HFF-Myc (cell line): Measurements from ENCODE around the gene CFAP92.

Experiments
- DNase-seq: peaks from one replicate; pipeline ENCODE4 v3.0.0-alpha.2; 2011; ENCODE audit warnings: low read depth; ENCODE audit errors: extremely low read depth
- H3K4me3 ChIP-seq: replicated peaks from 2 replicates; pipeline ENCODE4 v1.5.1; 2011; ENCODE audit warnings: low read depth, mild to moderate bottlenecking, control low read depth, low read length
- TF ChIP-seq, protein P1 (sequence below): IDR thresholded peaks from 2 replicates; pipeline ENCODE4 v1.5.1; 2012; ENCODE audit warnings: mild to moderate bottlenecking, low read depth, low read length, control low read depth; ENCODE audit errors: missing control alignments

CFAP92 gene

DNA sequence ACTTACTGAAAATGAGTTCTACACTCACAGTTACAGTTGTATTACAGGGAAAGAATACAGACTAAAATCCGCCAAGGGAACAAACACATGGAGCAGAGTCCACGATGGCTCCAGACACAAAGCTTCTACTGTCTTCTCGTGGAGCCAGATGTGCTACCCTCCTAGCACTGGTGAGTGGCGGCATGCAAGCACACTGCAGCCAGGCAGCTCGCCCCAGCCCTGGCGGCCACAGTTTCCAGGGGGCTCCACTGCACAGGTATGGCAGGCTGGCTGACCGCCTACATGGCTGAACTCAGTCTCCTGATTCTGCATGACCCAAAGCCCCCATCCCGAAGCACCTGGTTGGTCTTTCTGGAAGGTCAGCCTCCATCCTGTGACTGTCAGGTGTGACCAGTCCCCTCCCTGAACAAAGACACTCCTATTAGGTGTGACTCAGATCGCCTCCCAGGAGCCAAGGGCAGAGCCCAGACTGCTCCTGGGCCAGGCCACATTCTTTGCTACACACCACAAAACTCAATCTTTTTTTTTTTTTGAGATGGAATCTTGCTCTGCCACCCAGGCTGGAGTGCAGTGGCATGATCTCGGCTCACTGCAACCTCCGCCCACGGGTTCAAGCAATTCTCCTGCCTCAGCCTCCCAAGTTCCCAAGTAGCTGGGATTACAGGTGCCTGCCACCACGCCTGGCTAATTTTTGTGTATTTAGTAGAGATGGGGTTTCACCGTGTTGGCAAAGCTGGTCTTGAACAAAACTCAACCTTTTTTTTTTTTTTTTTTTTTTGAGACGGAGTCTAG, 51.5 kb downstream of the CFAP92 start:
- DNase-seq = no peak
- TF ChIP-seq, protein P1, sequence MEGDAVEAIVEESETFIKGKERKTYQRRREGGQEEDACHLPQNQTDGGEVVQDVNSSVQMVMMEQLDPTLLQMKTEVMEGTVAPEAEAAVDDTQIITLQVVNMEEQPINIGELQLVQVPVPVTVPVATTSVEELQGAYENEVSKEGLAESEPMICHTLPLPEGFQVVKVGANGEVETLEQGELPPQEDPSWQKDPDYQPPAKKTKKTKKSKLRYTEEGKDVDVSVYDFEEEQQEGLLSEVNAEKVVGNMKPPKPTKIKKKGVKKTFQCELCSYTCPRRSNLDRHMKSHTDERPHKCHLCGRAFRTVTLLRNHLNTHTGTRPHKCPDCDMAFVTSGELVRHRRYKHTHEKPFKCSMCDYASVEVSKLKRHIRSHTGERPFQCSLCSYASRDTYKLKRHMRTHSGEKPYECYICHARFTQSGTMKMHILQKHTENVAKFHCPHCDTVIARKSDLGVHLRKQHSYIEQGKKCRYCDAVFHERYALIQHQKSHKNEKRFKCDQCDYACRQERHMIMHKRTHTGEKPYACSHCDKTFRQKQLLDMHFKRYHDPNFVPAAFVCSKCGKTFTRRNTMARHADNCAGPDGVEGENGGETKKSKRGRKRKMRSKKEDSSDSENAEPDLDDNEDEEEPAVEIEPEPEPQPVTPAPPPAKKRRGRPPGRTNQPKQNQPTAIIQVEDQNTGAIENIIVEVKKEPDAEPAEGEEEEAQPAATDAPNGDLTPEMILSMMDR = no peak
- no peak overlapping the region for H3K4me3 ChIP-seq

DNA sequence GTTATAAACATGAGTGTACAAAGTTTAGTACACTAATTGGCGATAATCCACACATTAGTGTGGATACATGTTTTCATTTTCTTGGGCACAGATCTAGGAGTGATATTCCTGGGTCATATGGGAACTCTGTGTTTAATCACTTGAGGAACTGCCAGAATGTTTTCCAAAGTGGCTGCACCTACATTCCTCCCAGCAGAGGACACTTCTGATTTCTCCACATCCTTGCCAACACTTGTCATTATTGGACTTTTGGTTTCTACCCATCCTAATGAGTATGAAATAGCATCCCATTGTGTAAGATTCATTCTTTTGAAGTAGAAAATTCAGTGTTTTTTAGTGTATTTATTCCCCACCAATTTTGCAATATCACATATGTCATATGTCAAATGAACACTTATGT, 53.6 kb downstream of the CFAP92 start:
- no peak for DNase-seq
- H3K4me3 ChIP-seq = no peak overlapping the region
- TF ChIP-seq, protein P1 = no peak

DNA sequence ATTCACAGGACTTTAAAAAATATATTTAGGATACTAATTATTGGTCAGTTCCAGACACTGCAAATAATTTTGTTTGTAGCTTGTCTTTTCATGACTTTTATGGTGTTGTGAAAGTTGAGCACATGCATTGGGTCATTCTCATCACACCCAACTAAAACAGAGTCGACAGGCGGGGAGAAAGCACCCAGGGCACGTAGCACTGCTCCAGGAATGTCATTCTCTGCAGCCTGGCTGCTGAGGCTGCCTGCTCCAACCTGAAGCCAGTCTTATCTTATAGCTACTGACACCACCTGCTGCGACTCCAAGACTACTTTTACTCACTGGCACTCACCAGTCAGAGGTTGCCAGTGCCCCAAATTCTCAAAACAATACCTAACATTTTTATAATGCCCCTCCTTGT, 57.5 kb downstream of the CFAP92 start:
- no peak for DNase-seq

DNA sequence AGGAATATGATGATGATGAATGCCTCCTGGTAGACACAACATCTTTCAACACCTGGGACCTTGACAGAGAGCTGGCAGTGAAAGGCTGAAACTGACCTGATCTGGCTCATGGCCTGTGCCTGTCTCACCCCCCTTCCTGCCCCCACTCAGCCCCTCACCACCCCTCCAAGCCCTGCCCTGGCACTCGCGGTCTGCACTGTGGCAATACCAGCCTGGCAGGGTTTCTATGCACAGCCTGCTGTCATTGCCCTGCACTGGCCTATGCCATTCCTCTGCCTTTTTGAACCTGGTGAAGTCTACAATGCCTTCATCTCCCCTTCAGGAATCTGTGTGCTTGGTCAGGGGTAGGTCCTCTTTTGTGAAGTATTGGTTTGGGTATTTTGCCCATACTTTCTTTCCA, 58.0 kb downstream of the CFAP92 start:
- H3K4me3 ChIP-seq = no peak overlapping the region
- TF ChIP-seq, protein P1 = no peak
- DNase-seq = no peak

More for the DNA sequence above, 57.5 kb downstream of the CFAP92 start:
- TF ChIP-seq, protein P1 = no peak
- no peak overlapping the region for H3K4me3 ChIP-seq

DNA sequence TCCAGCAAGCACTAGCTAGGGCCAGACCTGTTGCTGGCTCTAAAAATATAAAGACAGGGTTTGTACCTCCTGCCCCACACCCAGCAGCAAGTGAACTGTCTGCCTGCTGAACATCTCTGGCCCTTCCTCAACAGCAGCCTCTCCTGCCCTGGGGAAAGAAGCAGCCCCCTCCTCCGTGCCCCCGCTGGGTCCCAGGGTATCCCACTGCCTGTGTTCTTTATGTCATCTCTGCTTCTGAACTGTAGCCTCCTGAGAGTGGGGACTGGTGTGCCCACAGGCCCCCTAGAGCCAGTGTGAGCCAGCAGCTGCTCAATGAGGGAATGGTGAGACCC, 60.0 kb downstream of the CFAP92 start:
- TF ChIP-seq, protein P1 = no peak
- no peak overlapping the region for H3K4me3 ChIP-seq
- no peak for DNase-seq

DNA sequence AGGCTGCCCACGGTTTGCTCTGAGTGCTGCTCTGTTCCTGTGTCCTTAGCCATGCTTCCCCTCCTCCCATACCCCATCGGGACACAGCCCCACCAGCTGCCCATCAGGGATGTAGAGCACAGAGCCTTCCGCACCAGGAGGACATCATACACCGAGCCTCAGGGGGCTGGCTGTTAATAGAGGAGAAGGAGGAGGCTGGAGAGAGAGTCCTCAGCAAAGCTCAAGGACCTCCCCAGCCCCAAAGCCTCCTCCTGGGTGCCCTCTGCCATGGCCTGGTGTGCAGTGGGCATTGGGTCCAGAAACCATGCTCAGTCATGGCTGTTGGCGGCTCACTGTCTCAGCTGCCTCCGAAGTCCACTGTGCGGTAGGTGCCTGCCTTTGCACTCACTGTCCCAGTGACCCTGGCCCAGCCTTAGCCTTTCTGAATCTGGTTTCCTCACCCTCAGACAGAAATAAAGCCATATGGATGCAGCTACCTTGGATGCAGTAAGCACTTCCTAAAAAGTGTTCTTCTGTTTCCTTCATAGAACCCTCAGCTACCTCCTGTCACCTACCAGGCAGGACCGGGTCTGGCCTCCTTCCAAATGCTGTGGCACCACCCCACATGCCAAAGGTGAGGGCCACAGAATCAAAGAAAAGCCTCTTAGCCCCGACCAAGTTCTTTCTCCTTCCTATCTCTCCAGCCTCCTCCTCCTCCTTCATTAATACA, 60.5 kb downstream of the CFAP92 start:
- TF ChIP-seq, protein P1 = no peak
- no peak for DNase-seq
- H3K4me3 ChIP-seq = no peak overlapping the region
